H9 (cell line): ENCODE data around the gene RAF1. TPM values are rescaled to one million over a fixed set of nuclear protein-coding genes. Genes with fewer than 3 reads are reported as not detected.

Source experiments
- DNase-seq: peaks from one replicate; pipeline ENCODE4 v3.0.0-alpha.2; 2017
- H2AFZ ChIP-seq: one replicate; pipeline ENCODE4 v1.6.1; 2013; ENCODE audit warnings: mild to moderate bottlenecking, low read length, control low read depth, moderate library complexity
- H2AK5ac ChIP-seq: 2 replicates; pipeline ENCODE4 v1.6.1; 2013; ENCODE audit warnings: low read length, control low read depth, mixed read lengths; ENCODE audit not compliant: insufficient read length
- H2BK120ac ChIP-seq: one replicate; pipeline ENCODE4 v1.6.1; 2013; ENCODE audit warnings: low read depth, mild to moderate bottlenecking, low read length, control low read depth, inconsistent platforms; ENCODE audit not compliant: poor library complexity, severe bottlenecking
- H2BK12ac ChIP-seq: 2 replicates; pipeline ENCODE4 v1.6.1; 2013; ENCODE audit warnings: low read length, control low read depth, mixed read lengths, low read depth; ENCODE audit not compliant: insufficient read length
- H2BK15ac ChIP-seq: 2 replicates; pipeline ENCODE4 v1.6.1; 2013; ENCODE audit warnings: low read depth, low read length, control low read depth
- H2BK20ac ChIP-seq: one replicate; pipeline ENCODE4 v1.6.1; 2013; ENCODE audit warnings: low read depth, mild to moderate bottlenecking, low read length, control low read depth, inconsistent platforms; ENCODE audit not compliant: poor library complexity, severe bottlenecking
- H2BK5ac ChIP-seq: 2 replicates; pipeline ENCODE4 v1.6.1; 2013; ENCODE audit warnings: low read length, control low read depth, mixed read lengths; ENCODE audit not compliant: insufficient read length
- H3K14ac ChIP-seq: 2 replicates; pipeline ENCODE4 v1.6.1; 2013; ENCODE audit warnings: low read length, control low read depth; ENCODE audit not compliant: insufficient read depth
- H3K18ac ChIP-seq: 2 replicates; pipeline ENCODE4 v1.6.1; 2013; ENCODE audit warnings: low read depth, mild to moderate bottlenecking, mixed read lengths, low read length, control low read depth; ENCODE audit not compliant: insufficient read length
- H3K23ac ChIP-seq: 2 replicates; pipeline ENCODE4 v1.6.1; 2013; ENCODE audit warnings: low read length, control low read depth, mixed read lengths, low read depth; ENCODE audit not compliant: insufficient read length
- H3K23me2 ChIP-seq: 2 replicates; pipeline ENCODE4 v1.6.1; 2013; ENCODE audit warnings: low read depth, mild to moderate bottlenecking, mixed read lengths, low read length, control low read depth; ENCODE audit not compliant: insufficient read length, poor library complexity, severe bottlenecking
- H3K27ac ChIP-seq: 2 replicates; pipeline ENCODE4 v1.5.1; 2013; ENCODE audit warnings: low read length, control low read depth, mixed read lengths, low read depth; ENCODE audit not compliant: insufficient read length
- H3K27me3 ChIP-seq: 2 replicates; pipeline ENCODE4 v1.6.1; 2013; ENCODE audit warnings: low read length, control low read depth, inconsistent platforms; ENCODE audit not compliant: insufficient read depth
- H3K4ac ChIP-seq: 2 replicates; pipeline ENCODE4 v1.6.1; 2013; ENCODE audit warnings: low read depth, mild to moderate bottlenecking, control low read depth, inconsistent platforms, low read length, moderate library complexity
- H3K4me1 ChIP-seq: 2 replicates; pipeline ENCODE4 v1.6.1; 2013; ENCODE audit warnings: low read length, control low read depth, inconsistent platforms; ENCODE audit not compliant: insufficient read depth
- H3K4me2 ChIP-seq: 2 replicates; pipeline ENCODE4 v1.6.1; 2013; ENCODE audit warnings: low read length, control low read depth, mixed read lengths; ENCODE audit not compliant: insufficient read length, insufficient read depth
- H3K56ac ChIP-seq: 2 replicates; pipeline ENCODE4 v1.6.1; 2013; ENCODE audit warnings: low read depth, mild to moderate bottlenecking, mixed read lengths, low read length, control low read depth; ENCODE audit not compliant: insufficient read length
- H3K79me1 ChIP-seq: 2 replicates; pipeline ENCODE4 v1.6.1; 2013; ENCODE audit warnings: low read depth, mild to moderate bottlenecking, moderate library complexity, low read length, control low read depth, inconsistent platforms; ENCODE audit not compliant: insufficient read depth, poor library complexity, severe bottlenecking
- H3K79me2 ChIP-seq: 2 replicates; pipeline ENCODE4 v1.6.1; 2013; ENCODE audit warnings: low read length, control low read depth, inconsistent platforms; ENCODE audit not compliant: insufficient read depth
- H3K9ac ChIP-seq: 2 replicates; pipeline ENCODE4 v1.6.1; 2013; ENCODE audit warnings: low read length, control low read depth, mixed read lengths; ENCODE audit not compliant: insufficient read length; ENCODE audit errors: extremely low read depth
- H3K9me3 ChIP-seq: one replicate; pipeline ENCODE4 v1.6.1; 2013; ENCODE audit warnings: low read depth, low read length, inconsistent platforms; ENCODE audit not compliant: control insufficient read depth
- H3T11ph ChIP-seq: one replicate; pipeline ENCODE4 v1.6.1; 2013; ENCODE audit warnings: mild to moderate bottlenecking, low read length, control low read depth, inconsistent platforms
- H4K20me1 ChIP-seq: one replicate; pipeline ENCODE4 v1.6.1; 2013; ENCODE audit not compliant: control insufficient read depth, insufficient read length, insufficient read depth
- H4K5ac ChIP-seq: 2 replicates; pipeline ENCODE4 v1.6.1; 2013; ENCODE audit warnings: low read depth, mild to moderate bottlenecking, mixed read lengths, low read length, control low read depth; ENCODE audit not compliant: insufficient read length
- H4K8ac ChIP-seq: replicated peaks from 2 replicates; pipeline ENCODE4 v1.6.1; 2013; ENCODE audit warnings: low read length, control low read depth, mixed read lengths, low read depth; ENCODE audit not compliant: insufficient read length
- H4K91ac ChIP-seq: 2 replicates; pipeline ENCODE4 v1.6.1; 2013; ENCODE audit warnings: low read depth, mild to moderate bottlenecking, moderate library complexity, mixed read lengths, low read length, control low read depth; ENCODE audit not compliant: insufficient read length
- H3K27ac Mint-ChIP-seq, 3 experiments: 2 replicates in 2 of 3; 3 replicates in 1 of 3; pipeline ENCODE4 v1.8.0; 2020 to 2021; ENCODE audit warnings: mixed read lengths in 3 of 3, mild to moderate bottlenecking in 1 of 3, moderate library complexity in 1 of 3
- H3K27me3 Mint-ChIP-seq: 2 replicates; pipeline ENCODE4 v1.8.0; 2021; ENCODE audit warnings: low read depth, mild to moderate bottlenecking, moderate library complexity, mixed read lengths
- H3K36me3 Mint-ChIP-seq, 3 experiments: 2 replicates in 2 of 3; 3 replicates in 1 of 3; pipeline ENCODE4 v1.8.0; 2020 to 2021; ENCODE audit warnings: low read depth in 3 of 3, mixed read lengths in 3 of 3; ENCODE audit not compliant: insufficient read depth in 1 of 3
- H3K4me1 Mint-ChIP-seq, 2 experiments: 2 replicates each; pipeline ENCODE4 v1.8.0; 2020; ENCODE audit warnings: mixed read lengths in 2 of 2
- H3K4me3 Mint-ChIP-seq, 2 experiments: 2 replicates in 1 of 2; 3 replicates in 1 of 2; pipeline ENCODE4 v1.8.0; 2020 to 2021; ENCODE audit warnings: mild to moderate bottlenecking in 2 of 2, mixed read lengths in 2 of 2, moderate library complexity in 1 of 2
- H3K9me3 Mint-ChIP-seq, 2 experiments: 2 replicates in 1 of 2; 3 replicates in 1 of 2; pipeline ENCODE4 v1.8.0; 2020; ENCODE audit warnings: mild to moderate bottlenecking in 2 of 2, mixed read lengths in 2 of 2, moderate library complexity in 1 of 2
- WGBS: extraction: QIAGEN DNeasy Blood & Tissue Kit; methylation state at CpG from one replicate; pipeline ENCODE4 v1.1.7; 2013; ENCODE audit warnings: missing lambda C conversion rate, low lambda C conversion rate, mixed read lengths; ENCODE audit not compliant: insufficient read length; ENCODE audit errors: extremely low coverage; 5-methylcytosine and 5-hydroxymethylcytosine counted together
- total RNA-seq: library from RNA; stranded (reverse); gene quantifications from 2 replicates; pipeline ENCODE4 v1.2.1, GENCODE V29; 2021
- TF ChIP-seq, protein P1 (sequence below): fragments of 200-600 bp; sonication (generic); conservative IDR thresholded peaks from 3 replicates; pipeline ENCODE4 v1.8.0; 2021; ENCODE audit warnings: antibody characterized with exemption, mild to moderate bottlenecking

Gene RAF1
- total RNA-seq, 1 experiment from 2014 or later: 112 TPM

DNA sequence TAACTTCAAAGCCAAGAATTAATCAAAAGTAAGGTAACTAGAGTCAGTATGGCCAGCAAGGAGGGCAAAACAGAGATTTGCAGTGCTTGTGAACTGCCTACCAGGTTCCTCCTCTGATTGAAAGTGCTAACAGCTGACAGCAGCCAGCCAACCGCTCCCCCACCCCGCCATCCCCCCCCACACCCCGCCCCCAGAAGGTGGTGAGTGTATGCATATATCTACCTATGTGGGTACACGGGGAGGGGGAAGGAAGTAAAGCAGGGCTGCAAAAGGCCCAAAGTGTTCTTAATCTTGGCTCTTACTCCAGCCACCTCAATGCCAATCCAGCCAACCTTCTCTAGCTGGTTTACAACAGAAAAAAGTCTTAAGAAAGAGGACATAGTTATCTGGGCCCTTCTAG is 50.7 kb downstream of the RAF1 start:
- Mint-ChIP-seq H3K9me3 (no peaks in the 10 kb centered on the region), H3K27ac (peak overlapping the region; percentile 32 to 91 (median 82); a peak in 6 of 7 replicates)
- H3K9ac ChIP-seq: no peak overlapping the region

More for the DNA sequence above, 50.7 kb downstream of the RAF1 start:
- Histone ChIP-seq H3K4me2 (no peak overlapping the region), H3K56ac (no peak overlapping the region), H2BK12ac (no peak overlapping the region), H2BK20ac (no peak overlapping the region), H3K9me3 (no peaks in the 10 kb centered on the region), H4K5ac (no peak overlapping the region), H2AK5ac (no peak overlapping the region), H2BK15ac (no peak overlapping the region), H2BK5ac (no peak overlapping the region), H4K91ac (no peak overlapping the region), H4K8ac (no peak overlapping the region), H3K23me2 (no peaks in the 10 kb centered on the region), H3K23ac (no peak overlapping the region), H4K20me1 (no peaks in the 10 kb centered on the region), H3K4ac (no peak overlapping the region), H3K79me1 (no peaks in the 10 kb centered on the region), H3T11ph (no peak overlapping the region), H3K27ac (no peak overlapping the region), H3K4me1 (no peaks in the 10 kb centered on the region; the same call in 1 of the 2 replicates), H3K14ac (no peak overlapping the region), H3K79me2 (peaks cover 2% of the 10 kb centered on the region; the same call in 1 of the 2 replicates), H2BK120ac (no peak overlapping the region), H3K27me3 (no peaks in the 10 kb centered on the region), H2AFZ (no peak overlapping the region), H3K18ac (no peak overlapping the region)
- Mint-ChIP-seq H3K4me3 (no peak overlapping the region), H3K36me3 (peaks cover 12 to 52% (median 34%) of the 10 kb centered on the region in 3 experiments; a peak in 6 of 7 replicates), H3K4me1 (peaks cover 10 to 14% of the 10 kb centered on the region in 2 experiments), H3K27me3 (no peaks in the 10 kb centered on the region)
- no CpG with 5 or more reads among the region's 4 CpGs for WGBS
- DNase-seq: no peak
- TF ChIP-seq, protein P1, sequence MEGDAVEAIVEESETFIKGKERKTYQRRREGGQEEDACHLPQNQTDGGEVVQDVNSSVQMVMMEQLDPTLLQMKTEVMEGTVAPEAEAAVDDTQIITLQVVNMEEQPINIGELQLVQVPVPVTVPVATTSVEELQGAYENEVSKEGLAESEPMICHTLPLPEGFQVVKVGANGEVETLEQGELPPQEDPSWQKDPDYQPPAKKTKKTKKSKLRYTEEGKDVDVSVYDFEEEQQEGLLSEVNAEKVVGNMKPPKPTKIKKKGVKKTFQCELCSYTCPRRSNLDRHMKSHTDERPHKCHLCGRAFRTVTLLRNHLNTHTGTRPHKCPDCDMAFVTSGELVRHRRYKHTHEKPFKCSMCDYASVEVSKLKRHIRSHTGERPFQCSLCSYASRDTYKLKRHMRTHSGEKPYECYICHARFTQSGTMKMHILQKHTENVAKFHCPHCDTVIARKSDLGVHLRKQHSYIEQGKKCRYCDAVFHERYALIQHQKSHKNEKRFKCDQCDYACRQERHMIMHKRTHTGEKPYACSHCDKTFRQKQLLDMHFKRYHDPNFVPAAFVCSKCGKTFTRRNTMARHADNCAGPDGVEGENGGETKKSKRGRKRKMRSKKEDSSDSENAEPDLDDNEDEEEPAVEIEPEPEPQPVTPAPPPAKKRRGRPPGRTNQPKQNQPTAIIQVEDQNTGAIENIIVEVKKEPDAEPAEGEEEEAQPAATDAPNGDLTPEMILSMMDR: no peak
